Fibroblast of peridontal ligament (primary cell): ENCODE data around the gene IFNA2.
"Not testable (repeated sequence)": the region's sequence is repeated elsewhere in the genome, so short reads cannot be mapped to it uniquely, and the experiment has no call there.

ENCODE experiments used
- DNase-seq: peaks from one replicate; pipeline ENCODE4 v3.0.0-alpha.2; 2010; ENCODE audit errors: extremely low read depth

IFNA2 gene

GRCh38 chr9:21385131-21385670 is at the start of gene IFNA2:
Gene IFNA2, minus strand, starts transcription at chr9:21385398. Its CDS starts 69 bp downstream, at chr9:21385329.
- no peak for DNase-seq

GRCh38 chr9:21435015-21435383 is 49.8 kb upstream of the IFNA2 start:
- DNase-seq: not testable (repeated sequence)

- peak; percentile 76 for DNase-seq
Measured at GRCh38 chr9:21434202-21435014, 49.2 kb upstream of the IFNA2 start.

- DNase-seq: no peak
Measured at GRCh38 chr9:21432672-21433425, 47.7 kb upstream of the IFNA2 start.

GRCh38 chr9:21429191-21429590 is 44.0 kb upstream of the IFNA2 start:
- DNase-seq: no peak

- DNase-seq: no peak
Measured at GRCh38 chr9:21428235-21428634, 43.0 kb upstream of the IFNA2 start.

GRCh38 chr9:21415493-21416267 is 30.5 kb upstream of the IFNA2 start:
- no peak for DNase-seq

GRCh38 chr9:21414220-21414940 is 29.2 kb upstream of the IFNA2 start:
- DNase-seq: no peak

- no peak for DNase-seq
Measured at GRCh38 chr9:21413624-21414023, 28.4 kb upstream of the IFNA2 start.

- no peak for DNase-seq
Measured at GRCh38 chr9:21413151-21413550, 28.0 kb upstream of the IFNA2 start.

GRCh38 chr9:21412107-21412506 is 26.9 kb upstream of the IFNA2 start:
- no peak for DNase-seq

GRCh38 chr9:21408817-21409216 is 23.6 kb upstream of the IFNA2 start, which contains the start of gene IFNA8:
Gene IFNA8, plus strand, starts transcription at chr9:21409117. Its CDS starts 60 bp downstream, at chr9:21409177.
- no peak for DNase-seq

GRCh38 chr9:21404146-21404545 is 18.9 kb upstream of the IFNA2 start:
- no peak for DNase-seq

GRCh38 chr9:21402386-21403251 is 17.4 kb upstream of the IFNA2 start:
- no peak for DNase-seq

- DNase-seq: no peak
Measured at GRCh38 chr9:21399956-21400355, 14.8 kb upstream of the IFNA2 start.

GRCh38 chr9:21398955-21399489 is 13.8 kb upstream of the IFNA2 start:
- DNase-seq: no peak

- DNase-seq: peak; percentile 13
Measured at GRCh38 chr9:21395778-21396717, 10.8 kb upstream of the IFNA2 start.

- no peak for DNase-seq
Measured at GRCh38 chr9:21392270-21392669, 7.1 kb upstream of the IFNA2 start.

- no peak for DNase-seq
Measured at GRCh38 chr9:21383627-21384026, 1.6 kb downstream of the IFNA2 start.
